Muscle of arm (tissue), 14 donors: ENCODE results near the gene POP4. TPM values are rescaled to one million over a fixed set of nuclear protein-coding genes. Genes with fewer than 3 reads are reported as not detected.
"Not testable (repeated sequence)": the region's sequence is repeated elsewhere in the genome, so short reads cannot be mapped to it uniquely, and the experiment has no call there.

Experiments
- DNase-seq: peaks from one replicate; pipeline ENCODE4 v3.0.0-alpha.2; 2013
- long read RNA-seq, 11 donors: transcript quantifications; one replicate each; lab custom pipeline, GENCODE V29; 2026
- polyA plus RNA-seq, 12 donors: library from polyadenylated mRNA; unstranded; fragments of 120-200 nt; gene quantifications; one replicate each; pipeline ENCODE4 v1.2.1, GENCODE V29; 2013; ENCODE audit not compliant: insufficient read length in 12 of 12

The POP4 gene
- polyA plus RNA-seq = 10 to 100 TPM in 11 of 12 donors, not detected in 1; 25.1 to 52.3 (median 44.1) TPM
- long read RNA-seq, donor 1, transcript POP4-202 (7 exons, 3,385 nt) = major isoform, 12 of 15 reads
- long read RNA-seq, donor 1, partial matches to known transcripts = 0 of 15 reads
- long read RNA-seq, donor 1, other reads (novel, unspliced or antisense) = 0 of 15 reads
- long read RNA-seq, donor 2, transcript POP4-202 (7 exons, 3,385 nt) = major isoform, 11 of 12 reads
- long read RNA-seq, donor 2, partial matches to known transcripts = 0 of 12 reads
- long read RNA-seq, donor 2, other reads (novel, unspliced or antisense) = 0 of 12 reads
- long read RNA-seq, donor 3, partial matches to known transcripts = 0 of 3 reads
- long read RNA-seq, donor 3, other reads (novel, unspliced or antisense) = 0 of 3 reads
- long read RNA-seq, donor 4, partial matches to known transcripts = 0 of 3 reads
- long read RNA-seq, donor 4, other reads (novel, unspliced or antisense) = 0 of 3 reads
- long read RNA-seq, donor 5, transcript POP4-202 (7 exons, 3,385 nt) = major isoform, 20 of 21 reads
- long read RNA-seq, donor 5, partial matches to known transcripts = 0 of 21 reads
- long read RNA-seq, donor 5, other reads (novel, unspliced or antisense) = 0 of 21 reads
- long read RNA-seq, donor 6, transcript POP4-202 (7 exons, 3,385 nt) = major isoform, 8 of 9 reads
- long read RNA-seq, donor 6, partial matches to known transcripts = 0 of 9 reads
- long read RNA-seq, donor 6, other reads (novel, unspliced or antisense) = 0 of 9 reads
- long read RNA-seq, donor 7, transcript POP4-202 (7 exons, 3,385 nt) = major isoform, 6 of 7 reads
- long read RNA-seq, donor 7, partial matches to known transcripts = 0 of 7 reads
- long read RNA-seq, donor 7, other reads (novel, unspliced or antisense) = 0 of 7 reads
- long read RNA-seq, donor 8, transcript POP4-202 (7 exons, 3,385 nt) = major isoform, 15 of 16 reads
- long read RNA-seq, donor 8, partial matches to known transcripts = 0 of 16 reads
- long read RNA-seq, donor 8, other reads (novel, unspliced or antisense) = 0 of 16 reads
- long read RNA-seq, donor 9, transcript POP4-202 (7 exons, 3,385 nt) = major isoform, 8 of 9 reads
- long read RNA-seq, donor 9, partial matches to known transcripts = 0 of 9 reads
- long read RNA-seq, donor 9, other reads (novel, unspliced or antisense) = 0 of 9 reads
- long read RNA-seq, donor 10, transcript POP4-202 (7 exons, 3,385 nt) = major isoform, 14 of 16 reads
- long read RNA-seq, donor 10, partial matches to known transcripts = 0 of 16 reads
- long read RNA-seq, donor 10, other reads (novel, unspliced or antisense) = 0 of 16 reads
- long read RNA-seq, donor 11, transcript POP4-202 (7 exons, 3,385 nt) = major isoform, 11 of 12 reads
- long read RNA-seq, donor 11, partial matches to known transcripts = 0 of 12 reads
- long read RNA-seq, donor 11, other reads (novel, unspliced or antisense) = 0 of 12 reads

- peak; percentile 99 for DNase-seq
These were observed at the start of gene POP4 for GRCh38 chr19:29605653-29606419. TSS of gene POP4 (plus strand) at chr19:29606283. CDS start at chr19:29606319, 36 bp downstream.

GRCh38 chr19:29559110-29559509, 47.0 kb upstream of the POP4 start:
- DNase-seq = not testable (repeated sequence)

GRCh38 chr19:29559743-29560142, 46.3 kb upstream of the POP4 start:
- DNase-seq = no peak

GRCh38 chr19:29560313-29561075, 45.6 kb upstream of the POP4 start:
- DNase-seq = no peak

GRCh38 chr19:29561601-29562000, 44.5 kb upstream of the POP4 start:
- no peak for DNase-seq

- DNase-seq = no peak
These were observed 43.5 kb upstream of the POP4 start for GRCh38 chr19:29562299-29563297.

- no peak for DNase-seq
These were observed 42.5 kb upstream of the POP4 start for GRCh38 chr19:29563486-29564101.

- DNase-seq = no peak
These were observed 41.5 kb upstream of the POP4 start for GRCh38 chr19:29564574-29565005.

- no peak for DNase-seq
These were observed 40.9 kb upstream of the POP4 start for GRCh38 chr19:29565171-29565570.

GRCh38 chr19:29566496-29567054, 39.5 kb upstream of the POP4 start:
- no peak for DNase-seq

GRCh38 chr19:29567366-29567915, 38.6 kb upstream of the POP4 start:
- no peak for DNase-seq

- DNase-seq = no peak
These were observed 37.8 kb upstream of the POP4 start for GRCh38 chr19:29568036-29569025.

GRCh38 chr19:29569038-29569911, 36.8 kb upstream of the POP4 start:
- DNase-seq = no peak

- no peak for DNase-seq
These were observed 34.9 kb upstream of the POP4 start for GRCh38 chr19:29571181-29571580.

- no peak for DNase-seq
These were observed 32.6 kb upstream of the POP4 start for GRCh38 chr19:29573486-29573885.
